Measurements from ENCODE around the gene NKAIN2. TPM values are rescaled to one million over a fixed set of nuclear protein-coding genes. Genes with fewer than 3 reads are reported as not detected.
"Not testable (repeated sequence)": the region's sequence is repeated elsewhere in the genome, so short reads cannot be mapped to it uniquely, and the experiment has no call there.

The NKAIN2 gene
- total RNA-seq, 3 donors from 2014 or later (not counting 1 experiment from before 2014, with no cell fraction given), result 0.45 TPM; not detected in 2

DNA sequence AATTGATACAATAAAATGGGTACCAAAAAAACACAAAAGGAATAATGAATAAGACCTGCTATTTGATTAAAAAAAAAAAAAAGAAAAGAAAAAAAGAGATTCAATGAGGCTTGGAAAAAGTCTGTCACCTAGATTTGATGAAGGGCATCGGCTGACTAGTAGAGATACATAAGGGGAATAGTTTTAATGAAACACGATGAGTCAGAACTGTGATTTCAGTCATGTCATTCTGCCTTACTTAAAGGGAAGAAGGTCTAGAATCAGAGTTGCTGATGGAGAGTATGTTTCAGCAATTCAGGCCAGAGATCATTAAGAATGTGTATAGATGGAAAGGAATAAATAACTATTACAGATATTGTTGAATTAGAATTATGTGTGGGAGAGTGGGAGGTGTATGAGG lies 592.7 kb downstream of the NKAIN2 start:
- no peak for DNase-seq
- Mint-ChIP-seq H3K4me3 (no peak overlapping the region), H3K9me3 (peaks cover 2 to 11% of the 10 kb centered on the region in 2 donors), H3K36me3 (no peaks in the 10 kb centered on the region), H3K27me3 (ENCODE audit: low read depth in 2 of 2) (no peaks in the 10 kb centered on the region), H3K4me1 (no peaks in the 10 kb centered on the region), H3K27ac (no peak overlapping the region)
- Histone ChIP-seq H3K4me1 (ENCODE audit: control insufficient read depth, insufficient read depth, low read length) (no peaks in the 10 kb centered on the region), H3K4me3 (ENCODE audit: low read length) (no peak overlapping the region), H3K27ac (ENCODE audit: low read length) (no peak overlapping the region), H3K9me3 (ENCODE audit: control insufficient read depth, insufficient read depth, low read length) (no peaks in the 10 kb centered on the region), H3K36me3 (ENCODE audit: control insufficient read depth, insufficient read depth, low read length) (no peaks in the 10 kb centered on the region), H3K27me3 (ENCODE audit: control insufficient read depth, insufficient read depth, low read length) (no peaks in the 10 kb centered on the region)
- TF ChIP-seq, protein P1, sequence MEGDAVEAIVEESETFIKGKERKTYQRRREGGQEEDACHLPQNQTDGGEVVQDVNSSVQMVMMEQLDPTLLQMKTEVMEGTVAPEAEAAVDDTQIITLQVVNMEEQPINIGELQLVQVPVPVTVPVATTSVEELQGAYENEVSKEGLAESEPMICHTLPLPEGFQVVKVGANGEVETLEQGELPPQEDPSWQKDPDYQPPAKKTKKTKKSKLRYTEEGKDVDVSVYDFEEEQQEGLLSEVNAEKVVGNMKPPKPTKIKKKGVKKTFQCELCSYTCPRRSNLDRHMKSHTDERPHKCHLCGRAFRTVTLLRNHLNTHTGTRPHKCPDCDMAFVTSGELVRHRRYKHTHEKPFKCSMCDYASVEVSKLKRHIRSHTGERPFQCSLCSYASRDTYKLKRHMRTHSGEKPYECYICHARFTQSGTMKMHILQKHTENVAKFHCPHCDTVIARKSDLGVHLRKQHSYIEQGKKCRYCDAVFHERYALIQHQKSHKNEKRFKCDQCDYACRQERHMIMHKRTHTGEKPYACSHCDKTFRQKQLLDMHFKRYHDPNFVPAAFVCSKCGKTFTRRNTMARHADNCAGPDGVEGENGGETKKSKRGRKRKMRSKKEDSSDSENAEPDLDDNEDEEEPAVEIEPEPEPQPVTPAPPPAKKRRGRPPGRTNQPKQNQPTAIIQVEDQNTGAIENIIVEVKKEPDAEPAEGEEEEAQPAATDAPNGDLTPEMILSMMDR (IDR thresholded peaks at IDR 0.05), result no peak
- WGBS (ENCODE audit: insufficient coverage), result 88% methylated on average over 2 of the region's 2 CpGs
- intact Hi-C loops (cut with micrococcal nuclease), result no loop called here
- ATAC-seq, result no peak

DNA sequence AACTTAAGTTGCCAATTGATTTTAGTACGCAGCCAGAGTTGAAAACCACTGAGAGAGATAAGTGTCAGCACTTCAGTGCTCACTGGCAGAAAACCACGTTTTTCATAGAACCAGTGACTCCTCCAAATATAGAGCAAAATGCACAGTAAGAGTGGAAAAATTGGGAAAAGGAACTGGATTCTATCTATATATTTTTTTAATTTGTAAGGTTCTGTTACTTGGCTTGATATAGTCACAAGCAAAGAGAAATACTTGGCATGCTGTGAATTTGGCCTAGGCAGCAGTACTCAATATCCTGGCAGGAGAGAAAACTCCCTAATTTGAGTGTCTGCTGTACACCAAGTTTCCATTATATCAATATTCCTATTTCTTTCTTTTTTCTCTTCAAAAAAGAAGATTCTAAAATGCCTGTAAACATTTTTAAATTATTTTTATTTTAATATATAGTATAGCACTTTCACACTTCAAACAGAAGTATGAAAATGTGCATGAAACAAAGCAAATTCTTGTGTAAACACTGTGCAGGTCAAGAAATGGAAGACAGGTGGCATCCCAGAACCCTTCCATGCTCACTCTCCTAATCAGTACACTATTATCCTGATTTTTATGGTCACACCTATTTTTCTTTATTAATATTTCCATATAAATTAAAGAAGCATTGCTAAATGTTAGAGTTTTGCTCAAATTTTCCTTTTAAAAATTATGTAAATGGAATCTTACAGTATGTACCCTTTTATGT lies 596.8 kb downstream of the NKAIN2 start:
- intact Hi-C loops (cut with micrococcal nuclease), result no loop called here
- Histone ChIP-seq H3K27me3 (ENCODE audit: control insufficient read depth, insufficient read depth, low read length) (no peaks in the 10 kb centered on the region), H3K4me1 (ENCODE audit: control insufficient read depth, insufficient read depth, low read length) (no peaks in the 10 kb centered on the region), H3K36me3 (ENCODE audit: control insufficient read depth, insufficient read depth, low read length) (no peaks in the 10 kb centered on the region), H3K9me3 (ENCODE audit: control insufficient read depth, insufficient read depth, low read length) (no peaks in the 10 kb centered on the region), H3K27ac (ENCODE audit: low read length) (no peak overlapping the region), H3K4me3 (ENCODE audit: low read length) (no peak overlapping the region)
- Mint-ChIP-seq H3K4me1 (no peaks in the 10 kb centered on the region), H3K9me3 (peaks cover 9 to 14% of the 10 kb centered on the region in 2 donors), H3K4me3 (no peak overlapping the region), H3K36me3 (no peaks in the 10 kb centered on the region), H3K27ac (no peak overlapping the region), H3K27me3 (ENCODE audit: low read depth in 2 of 2) (no peaks in the 10 kb centered on the region)
- TF ChIP-seq, protein P1 (IDR thresholded peaks at IDR 0.05), result no peak
- WGBS (ENCODE audit: insufficient coverage), result 77% methylated on average over 1 of the region's 2 CpGs
- no peak for ATAC-seq
- no peak for DNase-seq

DNA sequence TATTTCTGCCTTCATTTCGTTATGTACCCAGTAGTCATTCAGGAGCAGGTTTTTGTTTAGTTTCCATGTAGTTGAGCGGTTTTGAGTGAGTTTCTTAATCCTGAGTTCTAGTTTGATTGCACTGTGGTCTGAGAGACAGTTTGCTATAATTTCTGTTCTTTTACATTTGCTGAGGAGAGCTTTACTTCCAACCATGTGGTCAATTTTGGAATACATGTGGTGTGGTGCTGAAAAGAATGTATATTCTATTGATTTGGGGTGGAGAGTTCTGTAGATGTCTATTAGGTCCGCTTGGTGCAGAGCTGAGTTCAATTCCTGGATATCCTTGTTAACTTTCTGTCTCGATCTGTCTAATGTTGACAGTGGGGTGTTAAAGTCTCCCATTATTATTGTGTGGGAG lies 606.8 kb downstream of the NKAIN2 start:
- H3K27ac ChIP-seq (ENCODE audit: low read length); H3K27me3 ChIP-seq (ENCODE audit: control insufficient read depth, insufficient read depth, low read length); H3K4me3 ChIP-seq (ENCODE audit: low read length); DNase-seq; H3K27me3 Mint-ChIP-seq (ENCODE audit: low read depth in 2 of 2); H3K4me1 Mint-ChIP-seq; ATAC-seq; H3K4me1 ChIP-seq (ENCODE audit: control insufficient read depth, insufficient read depth, low read length); intact Hi-C loops (cut with micrococcal nuclease); H3K9me3 ChIP-seq (ENCODE audit: control insufficient read depth, insufficient read depth, low read length); H3K36me3 ChIP-seq (ENCODE audit: control insufficient read depth, insufficient read depth, low read length); H3K36me3 Mint-ChIP-seq; H3K4me3 Mint-ChIP-seq; H3K27ac Mint-ChIP-seq: not testable (repeated sequence)
- 80% methylated on average over 4 of the region's 4 CpGs for WGBS (ENCODE audit: insufficient coverage)
- peaks cover 7 to 16% of the 10 kb centered on the region in 2 donors for H3K9me3 Mint-ChIP-seq

DNA sequence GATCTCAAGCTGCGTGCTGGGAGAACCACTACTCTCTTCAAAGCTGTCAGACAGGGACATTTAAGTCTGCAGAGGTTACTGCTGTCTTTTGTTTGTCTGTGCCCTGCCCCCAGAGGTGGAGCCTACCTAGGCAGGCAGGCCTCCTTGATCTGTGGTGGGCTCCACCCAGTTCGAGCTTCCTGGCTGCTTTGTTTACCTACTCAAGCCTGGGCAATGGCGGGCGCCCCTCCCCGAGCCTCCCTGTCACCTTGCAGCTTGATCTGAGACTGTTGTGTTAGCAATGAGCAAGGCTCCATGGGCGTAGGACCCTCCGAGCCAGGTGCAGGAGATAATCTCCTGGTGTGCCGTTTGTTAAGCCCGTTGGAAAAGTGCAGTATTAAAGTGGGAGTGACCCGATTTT lies 609.0 kb downstream of the NKAIN2 start:
- H3K9me3 ChIP-seq (ENCODE audit: control insufficient read depth, insufficient read depth, low read length); H3K27ac Mint-ChIP-seq; H3K4me3 Mint-ChIP-seq; H3K27me3 ChIP-seq (ENCODE audit: control insufficient read depth, insufficient read depth, low read length); H3K27me3 Mint-ChIP-seq (ENCODE audit: low read depth in 2 of 2); H3K36me3 ChIP-seq (ENCODE audit: control insufficient read depth, insufficient read depth, low read length); DNase-seq; H3K36me3 Mint-ChIP-seq; ATAC-seq; H3K27ac ChIP-seq (ENCODE audit: low read length); H3K4me3 ChIP-seq (ENCODE audit: low read length); H3K4me1 ChIP-seq (ENCODE audit: control insufficient read depth, insufficient read depth, low read length); intact Hi-C loops (cut with micrococcal nuclease); H3K4me1 Mint-ChIP-seq: not testable (repeated sequence)
- H3K9me3 Mint-ChIP-seq, result peaks cover 5 to 24% of the 10 kb centered on the region in 2 donors
- 84% methylated on average over 9 of the region's 10 CpGs for WGBS (ENCODE audit: insufficient coverage)
